Panc1 (cell line): ENCODE measurements around the gene SLC51B. TPM values are rescaled to one million over a fixed set of nuclear protein-coding genes. Genes with fewer than 3 reads are reported as not detected.
A peak's percentile ranks its signal among the peaks of the same experiment; 100 is the strongest.

Experiments used
- ATAC-seq: fragments of 200-7000 bp; cut with Tn5 transposase; 2 replicates; pipeline ENCODE4 v1.9.1; 2020; ENCODE audit warnings: mild to moderate bottlenecking, moderate library complexity
- BruUV-seq: library from RNA; stranded (reverse); fragments of 400-500 nt; replicated peaks from 2 replicates; lab custom pipeline; 2021; lab: Mats Ljungman, UMichigan
- CTCF ChIA-PET: fragments of 300-600 bp; sonication (Branson Sonifier 250); formaldehyde crosslinking; loops from one replicate; lab custom pipeline; 2022; ENCODE audit warnings: antibody characterized with exemption; lab: Charles Lee
- POLR2A ChIA-PET: fragments of 300-600 bp; sonication (Branson Sonifier 250); formaldehyde crosslinking; loops from one replicate; lab custom pipeline; 2022; ENCODE audit warnings: antibody characterized with exemption; lab: Charles Lee
- DNase-seq: peaks from one replicate; pipeline ENCODE4 v3.0.0-alpha.2; 2010; ENCODE audit warnings: low read depth, low spot score
- H3K27ac ChIP-seq: 2 replicates; pipeline ENCODE4 v1.5.1; 2011; ENCODE audit warnings: mild to moderate bottlenecking, low read length, inconsistent platforms
- H3K27me3 ChIP-seq: fragments of 200-500 bp; sonication (Bioruptor generic); 2 replicates; pipeline ENCODE4 v1.6.0; 2014; ENCODE audit warnings: low read length, inconsistent platforms; ENCODE audit not compliant: control insufficient read depth, insufficient read depth
- H3K36me3 ChIP-seq: fragments of 200-500 bp; sonication (Bioruptor generic); 2 replicates; pipeline ENCODE4 v1.5.1; 2014; ENCODE audit warnings: inconsistent platforms, mild to moderate bottlenecking, low read length, moderate library complexity; ENCODE audit not compliant: control insufficient read depth, insufficient read depth
- H3K4me1 ChIP-seq: 2 replicates; pipeline ENCODE4 v1.5.1; 2011; ENCODE audit warnings: inconsistent platforms, mild to moderate bottlenecking, low read length, moderate library complexity; ENCODE audit not compliant: control insufficient read depth, insufficient read depth
- H3K4me3 ChIP-seq, 2 experiments: 2 replicates each; pipeline ENCODE4 v1.5.1; 2011 to 2012; ENCODE audit warnings: low read depth in 2 of 2, low read length in 2 of 2, mild to moderate bottlenecking in 2 of 2, inconsistent platforms in 1 of 2, moderate library complexity in 1 of 2
- H3K9me3 ChIP-seq: fragments of 200-500 bp; sonication (Bioruptor generic); 2 replicates; pipeline ENCODE4 v1.5.1; 2014; ENCODE audit warnings: low read depth, mild to moderate bottlenecking, inconsistent platforms, low read length, moderate library complexity; ENCODE audit not compliant: control insufficient read depth, insufficient read depth
- POLR2AphosphoS5 ChIP-seq: IDR thresholded peaks from 2 replicates; pipeline ENCODE4 v1.6.1; 2012; ENCODE audit warnings: mild to moderate bottlenecking, low read depth, low read length, moderate library complexity
- SIN3A ChIP-seq: IDR thresholded peaks from 2 replicates; pipeline ENCODE4 v1.6.1; 2012; ENCODE audit warnings: low read depth, mild to moderate bottlenecking, low read length, moderate library complexity, borderline replicate concordance; ENCODE audit not compliant: insufficient read depth
- TCF7L2 ChIP-seq: IDR thresholded peaks from 2 replicates; pipeline ENCODE4 v1.6.1; 2011; ENCODE audit warnings: mild to moderate bottlenecking, low read depth, low read length, inconsistent platforms
- in situ Hi-C: cut with HindIII; loops from 2 replicates; pipeline ENCODE4 v1.10.0; 2016; ENCODE audit warnings: low sequenced_read_pairs, low pct_unique_long_range_greater_than_20kb
- intact Hi-C: fragments of 100-400 bp; cut with micrococcal nuclease; formaldehyde crosslinking; loops from one replicate; pipeline ENCODE4 v1.10.0; 2022; ENCODE audit not compliant: unreplicated experiment
- total RNA-seq: library from RNA; stranded (reverse); gene quantifications from one replicate; pipeline ENCODE4 v1.2.1, GENCODE V29; 2021; ENCODE audit not compliant: unreplicated experiment
- TF ChIP-seq, protein P1 (sequence below): fragments of 450-650 bp; IDR thresholded peaks from 2 replicates; pipeline ENCODE4 v1.5.1; 2017; ENCODE audit warnings: mild to moderate bottlenecking
- TF ChIP-seq, protein P2 (sequence below), 2 experiments: IDR thresholded peaks; 2 replicates each; pipeline ENCODE4 v1.6.1; 2011 to 2012; ENCODE audit warnings: low read depth in 2 of 2, control low read depth in 1 of 2, low read length in 1 of 2, mild to moderate bottlenecking in 1 of 2, moderate library complexity in 1 of 2; ENCODE audit not compliant: insufficient read depth in 1 of 2

The SLC51B gene
- total RNA-seq, 1 experiment from 2014 or later, result 0.51 TPM

DNA sequence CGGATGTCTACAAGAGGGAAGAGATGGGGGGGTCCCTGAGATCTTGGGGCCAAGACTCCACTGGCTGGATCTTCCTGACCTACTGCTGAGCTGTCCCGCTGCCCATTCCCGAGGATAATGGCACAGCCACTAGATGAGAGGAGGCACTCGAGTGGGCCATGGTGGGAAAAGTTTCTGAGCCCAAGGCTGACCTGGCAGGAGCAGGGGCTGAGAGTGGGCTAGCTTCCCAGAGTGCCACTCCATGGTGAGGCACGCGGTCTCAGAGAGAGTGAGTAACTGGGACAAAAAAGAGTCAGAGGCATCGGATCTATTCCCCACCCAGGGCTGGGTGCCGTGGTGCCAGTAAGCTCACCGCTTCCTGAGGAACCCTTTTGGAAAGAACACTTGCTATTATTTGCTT, 10.9 kb downstream of the SLC51B start:
- POLR2A ChIA-PET, result interaction anchor here (0.6 to 1.1 kb wide), 3 partner anchors 11 to 22 kb away, joined by 3 to 4 read pairs (median 3); no protein-coding TSS in a partner anchor
- DNase-seq (no peak), ATAC-seq (no peak)
- intact Hi-C loops, result no loop called here
- H3K4me3 ChIP-seq, result no peak overlapping the region
- H3K27ac ChIP-seq, result no peak overlapping the region
- in situ Hi-C loops, result no loop called here
- no peaks in the 10 kb centered on the region for H3K9me3 ChIP-seq
- no TSS peak for BruUV-seq
- H3K4me1 ChIP-seq, result 0 out of 2 replicates have a peak, but pooled peaks cover 5% of the 10 kb centered on the region
- H3K27me3 ChIP-seq, result no peaks in the 10 kb centered on the region
- H3K36me3 ChIP-seq, result no peaks in the 10 kb centered on the region
- TF ChIP-seq, protein P1, sequence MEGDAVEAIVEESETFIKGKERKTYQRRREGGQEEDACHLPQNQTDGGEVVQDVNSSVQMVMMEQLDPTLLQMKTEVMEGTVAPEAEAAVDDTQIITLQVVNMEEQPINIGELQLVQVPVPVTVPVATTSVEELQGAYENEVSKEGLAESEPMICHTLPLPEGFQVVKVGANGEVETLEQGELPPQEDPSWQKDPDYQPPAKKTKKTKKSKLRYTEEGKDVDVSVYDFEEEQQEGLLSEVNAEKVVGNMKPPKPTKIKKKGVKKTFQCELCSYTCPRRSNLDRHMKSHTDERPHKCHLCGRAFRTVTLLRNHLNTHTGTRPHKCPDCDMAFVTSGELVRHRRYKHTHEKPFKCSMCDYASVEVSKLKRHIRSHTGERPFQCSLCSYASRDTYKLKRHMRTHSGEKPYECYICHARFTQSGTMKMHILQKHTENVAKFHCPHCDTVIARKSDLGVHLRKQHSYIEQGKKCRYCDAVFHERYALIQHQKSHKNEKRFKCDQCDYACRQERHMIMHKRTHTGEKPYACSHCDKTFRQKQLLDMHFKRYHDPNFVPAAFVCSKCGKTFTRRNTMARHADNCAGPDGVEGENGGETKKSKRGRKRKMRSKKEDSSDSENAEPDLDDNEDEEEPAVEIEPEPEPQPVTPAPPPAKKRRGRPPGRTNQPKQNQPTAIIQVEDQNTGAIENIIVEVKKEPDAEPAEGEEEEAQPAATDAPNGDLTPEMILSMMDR, result no peak
- TF ChIP-seq, protein P2, sequence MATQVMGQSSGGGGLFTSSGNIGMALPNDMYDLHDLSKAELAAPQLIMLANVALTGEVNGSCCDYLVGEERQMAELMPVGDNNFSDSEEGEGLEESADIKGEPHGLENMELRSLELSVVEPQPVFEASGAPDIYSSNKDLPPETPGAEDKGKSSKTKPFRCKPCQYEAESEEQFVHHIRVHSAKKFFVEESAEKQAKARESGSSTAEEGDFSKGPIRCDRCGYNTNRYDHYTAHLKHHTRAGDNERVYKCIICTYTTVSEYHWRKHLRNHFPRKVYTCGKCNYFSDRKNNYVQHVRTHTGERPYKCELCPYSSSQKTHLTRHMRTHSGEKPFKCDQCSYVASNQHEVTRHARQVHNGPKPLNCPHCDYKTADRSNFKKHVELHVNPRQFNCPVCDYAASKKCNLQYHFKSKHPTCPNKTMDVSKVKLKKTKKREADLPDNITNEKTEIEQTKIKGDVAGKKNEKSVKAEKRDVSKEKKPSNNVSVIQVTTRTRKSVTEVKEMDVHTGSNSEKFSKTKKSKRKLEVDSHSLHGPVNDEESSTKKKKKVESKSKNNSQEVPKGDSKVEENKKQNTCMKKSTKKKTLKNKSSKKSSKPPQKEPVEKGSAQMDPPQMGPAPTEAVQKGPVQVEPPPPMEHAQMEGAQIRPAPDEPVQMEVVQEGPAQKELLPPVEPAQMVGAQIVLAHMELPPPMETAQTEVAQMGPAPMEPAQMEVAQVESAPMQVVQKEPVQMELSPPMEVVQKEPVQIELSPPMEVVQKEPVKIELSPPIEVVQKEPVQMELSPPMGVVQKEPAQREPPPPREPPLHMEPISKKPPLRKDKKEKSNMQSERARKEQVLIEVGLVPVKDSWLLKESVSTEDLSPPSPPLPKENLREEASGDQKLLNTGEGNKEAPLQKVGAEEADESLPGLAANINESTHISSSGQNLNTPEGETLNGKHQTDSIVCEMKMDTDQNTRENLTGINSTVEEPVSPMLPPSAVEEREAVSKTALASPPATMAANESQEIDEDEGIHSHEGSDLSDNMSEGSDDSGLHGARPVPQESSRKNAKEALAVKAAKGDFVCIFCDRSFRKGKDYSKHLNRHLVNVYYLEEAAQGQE (IDR thresholded peaks at IDR 0.05; ENCODE audit: insufficient read depth in 1 of 2, low read depth in 2 of 2, low read length in 1 of 2), result no peak
- CTCF ChIA-PET, result interaction anchor here (0.7 kb wide), 1 partner anchor 241 kb away, joined by 5 read pairs; no protein-coding TSS in a partner anchor

DNA sequence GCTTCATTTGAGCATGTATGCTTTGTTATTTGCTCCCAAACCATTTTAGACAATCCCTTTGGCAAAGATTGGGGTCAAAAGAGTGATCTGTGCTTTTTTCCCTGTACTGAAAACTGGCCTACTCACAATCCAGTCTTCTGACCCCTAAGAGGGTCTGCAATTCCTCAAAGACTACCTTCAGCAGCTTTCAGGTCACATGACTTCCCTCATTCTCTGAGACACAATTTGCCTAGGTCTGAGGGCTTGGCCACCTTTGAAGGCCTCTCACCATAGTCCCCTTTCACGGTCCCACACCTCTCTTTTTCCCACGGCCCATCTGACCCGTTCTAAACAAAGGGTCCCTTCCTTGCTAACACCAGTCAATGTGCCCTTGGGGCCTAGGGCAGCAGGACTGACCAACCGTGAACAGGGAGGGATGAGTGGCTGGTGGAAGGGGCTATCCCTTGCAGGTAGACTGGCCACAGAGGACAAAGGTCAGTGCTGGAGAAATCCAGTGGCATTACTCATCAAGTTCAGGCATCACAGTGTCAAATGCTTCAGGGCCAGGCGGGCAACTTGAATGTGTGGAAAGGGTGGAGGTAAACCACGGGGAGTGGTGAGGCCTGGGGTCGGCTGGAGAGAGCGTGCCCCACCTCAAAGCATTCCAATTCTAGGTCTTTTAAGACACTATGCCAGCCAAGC, 11.8 kb downstream of the SLC51B start:
- BruUV-seq, result no TSS peak
- H3K27ac ChIP-seq, result no peak overlapping the region
- H3K36me3 ChIP-seq, result no peaks in the 10 kb centered on the region
- peak; percentile 68 for ATAC-seq
- TF ChIP-seq, protein P1, result no peak
- TF ChIP-seq, protein P2 (IDR thresholded peaks at IDR 0.05; ENCODE audit: insufficient read depth in 1 of 2, low read depth in 2 of 2, low read length in 1 of 2), result no peak
- TF ChIP-seq SIN3A, result no peak
- TF ChIP-seq TCF7L2, result no peak
- TF ChIP-seq POLR2AphosphoS5, result no peak
- H3K27me3 ChIP-seq, result no peaks in the 10 kb centered on the region
- in situ Hi-C loops, result no loop called here
- H3K4me3 ChIP-seq, result no peak overlapping the region
- ChIA-PET CTCF (no interaction called here), POLR2A (no interaction called here)
- H3K4me1 ChIP-seq, result 0 out of 2 replicates have a peak, but pooled peaks cover 5% of the 10 kb centered on the region
- no peak for DNase-seq
- intact Hi-C loops, result no loop called here
- no peaks in the 10 kb centered on the region for H3K9me3 ChIP-seq
